Transverse colon (tissue), 4 donors: ENCODE measurements around the gene IL6R.

Source experiments
- CTCF ChIP-seq, 5 experiments: fragments of 200-600 bp in 3 of 5; fragments of 450-650 bp in 2 of 5; sonication (generic) in 3 of 5; IDR thresholded peaks; 1 replicate in 2 of 5; 2 replicates in 3 of 5; pipeline ENCODE4 v1.5.1; 2016 to 2017; ENCODE audit warnings: antibody characterized with exemption in 5 of 5, inconsistent platforms in 3 of 5, mild to moderate bottlenecking in 2 of 5, moderate library complexity in 1 of 5
- EP300 ChIP-seq: sonication (generic); formaldehyde crosslinking; IDR thresholded peaks from one replicate; pipeline ENCODE4 v1.6.1; 2017; ENCODE audit warnings: antibody characterized with exemption, low read depth
- POLR2A ChIP-seq: fragments of 450-650 bp; IDR thresholded peaks from one replicate; pipeline ENCODE4 v1.6.1; 2016; ENCODE audit warnings: antibody characterized with exemption, mild to moderate bottlenecking, moderate library complexity
- POLR2AphosphoS5 ChIP-seq, 3 donors: sonication (generic); formaldehyde crosslinking; IDR thresholded peaks; one replicate each; pipeline ENCODE4 v1.6.1; 2016; ENCODE audit warnings: antibody characterized with exemption in 3 of 3

GRCh38 chr1:154411525-154411924, 6.4 kb downstream of the IL6R start:
- TF ChIP-seq CTCF (IDR thresholded peaks at IDR 0.05), result no peak
- no peak for TF ChIP-seq EP300
- no peak for TF ChIP-seq POLR2AphosphoS5 (IDR thresholded peaks at IDR 0.05)
- TF ChIP-seq POLR2A, result no peak
